CMK (cell line): ENCODE data around the gene CENPV.

Experiments
- DNase-seq: peaks from one replicate; pipeline ENCODE4 v3.0.0-alpha.2; 2010; ENCODE audit warnings: low read depth

The CENPV gene

DNA sequence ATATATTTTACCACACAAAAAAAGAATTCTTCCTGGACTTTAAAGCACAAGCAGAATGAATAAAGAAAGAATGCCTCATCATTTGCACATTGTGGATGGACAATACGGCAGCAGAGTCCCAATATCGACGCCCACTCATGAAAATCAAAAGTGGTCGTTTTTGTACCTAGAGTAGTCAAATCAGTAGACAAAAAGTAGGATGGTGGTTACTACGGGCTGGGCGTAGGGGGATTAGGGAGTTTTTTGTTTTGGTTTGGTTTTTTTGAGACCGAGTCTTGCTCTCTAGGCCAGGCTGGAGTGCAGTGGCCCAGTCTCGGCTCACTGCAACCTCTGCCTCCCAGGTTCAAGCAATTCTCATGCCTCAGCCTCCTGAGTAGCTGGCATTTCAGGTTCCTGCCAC, 8.6 kb upstream of the CENPV start:
- DNase-seq = no peak

DNA sequence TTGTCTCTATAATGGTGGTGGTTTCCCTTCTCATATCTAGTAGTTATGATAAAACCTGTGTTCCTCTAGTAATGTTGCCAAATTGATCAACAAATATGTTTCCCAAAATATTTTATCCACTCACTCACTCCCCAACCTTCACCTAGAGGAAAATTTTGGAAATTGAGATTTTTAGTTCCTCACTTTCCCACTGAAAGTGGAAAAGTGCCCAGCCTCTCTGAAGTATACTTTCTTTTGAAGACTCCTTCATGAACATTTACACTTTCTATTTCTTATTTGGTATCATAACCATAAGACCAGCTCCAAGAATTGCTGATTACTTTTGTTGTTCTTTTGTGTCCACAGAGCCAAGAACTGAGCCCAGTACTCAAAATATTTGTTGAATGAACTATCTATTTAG, 5.1 kb upstream of the CENPV start:
- DNase-seq = no peak

DNA sequence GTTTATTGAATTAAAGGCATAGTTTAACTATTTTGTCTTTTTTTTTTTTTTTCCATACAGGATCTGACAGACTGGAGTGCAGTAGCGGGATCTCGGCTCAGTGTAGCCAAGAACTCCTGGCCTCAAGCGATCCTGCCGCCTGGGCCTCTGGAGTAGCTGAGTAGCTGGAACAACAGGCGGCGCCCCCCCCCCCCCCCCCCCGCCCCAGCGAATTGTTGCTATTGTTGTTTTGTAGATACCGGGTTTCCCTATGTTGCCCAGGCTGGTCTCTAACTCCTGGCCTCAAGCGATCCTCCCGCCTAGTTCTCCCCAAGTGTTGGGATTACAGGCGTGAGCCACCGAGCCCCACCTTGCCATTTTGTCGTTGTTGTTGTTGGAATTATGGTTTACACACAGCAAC, 1.3 kb upstream of the CENPV start:
- no peak for DNase-seq

DNA sequence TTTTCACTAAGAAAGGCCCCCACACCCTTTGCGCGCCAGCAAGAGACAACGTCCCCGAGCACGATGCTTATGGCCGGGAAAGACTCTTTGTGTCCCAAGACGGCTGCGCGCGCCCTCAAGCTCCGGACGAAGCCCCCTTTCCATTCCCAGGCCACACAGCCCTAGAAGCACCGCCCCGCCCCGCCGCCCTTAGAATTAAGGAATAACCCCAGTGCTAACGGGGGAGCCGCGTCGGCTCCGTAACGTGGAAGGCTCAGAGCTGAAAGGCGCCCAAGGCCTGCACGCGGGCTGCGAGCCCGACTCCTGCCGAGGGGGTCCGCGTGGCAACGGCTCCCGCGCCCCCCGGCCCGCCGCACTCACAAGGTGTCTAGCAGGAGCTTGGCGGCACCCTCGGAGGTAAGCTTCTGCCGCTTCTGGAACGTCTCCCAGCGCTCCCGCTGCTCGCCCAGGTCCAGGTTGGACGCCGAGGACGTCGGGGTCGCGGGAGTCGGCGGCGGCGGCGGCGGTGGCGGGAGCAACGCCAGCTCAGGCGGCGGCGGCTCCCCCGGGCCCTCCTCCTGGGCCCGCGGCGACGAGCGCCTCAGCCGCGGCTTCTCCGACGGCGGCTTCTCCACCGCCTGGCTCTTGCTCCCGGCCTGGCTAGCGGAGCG, 477 bp downstream of the CENPV start:
- DNase-seq = no peak

DNA sequence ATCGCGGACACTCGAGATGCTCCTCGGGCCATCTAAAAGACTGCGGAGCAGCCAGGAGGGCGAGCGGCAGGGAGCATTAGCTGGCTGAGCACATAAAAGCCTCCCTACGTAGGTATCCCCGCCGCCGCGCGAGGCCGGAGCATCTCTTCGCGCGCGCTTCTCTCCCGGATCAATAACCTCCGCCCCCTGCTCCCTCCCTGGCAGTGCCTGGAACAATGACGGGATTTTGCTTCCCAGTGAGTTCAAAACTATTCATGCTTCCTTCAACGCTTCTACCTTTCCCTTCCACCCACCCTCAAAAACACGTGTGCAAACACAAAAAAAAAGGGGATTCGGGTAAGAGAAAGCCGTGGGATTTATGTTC, 984 bp downstream of the CENPV start:
- DNase-seq = no peak

DNA sequence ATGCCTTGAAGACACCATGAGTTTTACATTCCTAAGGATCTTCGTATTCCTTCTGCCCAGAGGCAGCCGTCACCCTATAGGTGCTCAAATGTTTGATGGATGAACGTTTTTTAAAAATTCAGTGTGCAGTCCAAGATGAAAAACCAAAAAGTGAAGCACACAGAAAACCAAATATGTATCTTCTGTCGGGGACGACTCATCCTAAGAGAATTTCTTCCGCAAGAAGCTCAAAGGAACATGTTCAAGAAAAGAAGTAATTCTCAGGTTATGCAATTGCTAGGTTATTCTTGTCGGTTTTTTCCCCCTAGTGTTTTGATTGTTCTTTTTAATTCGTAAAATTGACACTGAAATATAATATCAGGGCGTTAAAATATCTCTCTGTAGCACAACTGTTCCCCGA, 1.4 kb downstream of the CENPV start:
- no peak for DNase-seq

DNA sequence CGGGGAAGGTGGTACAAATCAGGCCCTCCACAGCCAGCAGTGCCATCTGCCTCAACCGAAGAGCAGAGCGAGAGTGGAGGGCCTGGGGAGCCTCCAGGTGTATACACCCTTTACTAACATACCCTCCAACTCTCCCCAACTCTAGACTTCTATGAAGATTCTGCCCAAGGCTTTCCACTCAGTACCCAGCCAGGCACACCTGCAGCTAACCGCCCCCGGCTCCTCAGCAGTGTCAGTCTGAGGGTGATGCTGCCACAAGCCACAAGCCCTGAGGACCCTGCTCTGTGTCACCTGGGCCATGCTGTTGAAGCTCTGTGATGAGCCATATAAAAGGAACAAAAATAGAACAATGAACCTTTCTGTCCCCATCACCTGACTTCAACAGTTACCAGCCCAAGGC, 3.8 kb downstream of the CENPV start:
- no peak for DNase-seq

DNA sequence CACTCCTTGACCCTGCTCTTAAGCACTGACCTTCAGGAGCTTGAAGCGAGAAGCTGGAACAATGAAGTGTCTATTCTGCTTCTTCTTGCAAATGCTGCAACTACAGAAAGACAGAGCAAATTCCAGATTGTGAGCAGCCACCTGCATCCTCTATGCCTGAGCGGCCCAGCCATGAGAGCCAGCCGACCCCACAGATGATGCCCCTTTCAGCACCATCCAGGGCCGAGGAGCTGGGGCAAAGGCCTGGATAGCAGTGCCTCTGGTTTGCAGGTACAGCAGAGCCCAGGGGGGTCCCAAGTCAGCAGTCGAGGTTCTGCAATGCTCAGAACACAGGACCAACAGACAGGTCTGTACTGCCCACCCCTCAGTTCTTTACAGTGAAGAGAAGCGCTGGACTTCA, 4.7 kb downstream of the CENPV start:
- no peak for DNase-seq

DNA sequence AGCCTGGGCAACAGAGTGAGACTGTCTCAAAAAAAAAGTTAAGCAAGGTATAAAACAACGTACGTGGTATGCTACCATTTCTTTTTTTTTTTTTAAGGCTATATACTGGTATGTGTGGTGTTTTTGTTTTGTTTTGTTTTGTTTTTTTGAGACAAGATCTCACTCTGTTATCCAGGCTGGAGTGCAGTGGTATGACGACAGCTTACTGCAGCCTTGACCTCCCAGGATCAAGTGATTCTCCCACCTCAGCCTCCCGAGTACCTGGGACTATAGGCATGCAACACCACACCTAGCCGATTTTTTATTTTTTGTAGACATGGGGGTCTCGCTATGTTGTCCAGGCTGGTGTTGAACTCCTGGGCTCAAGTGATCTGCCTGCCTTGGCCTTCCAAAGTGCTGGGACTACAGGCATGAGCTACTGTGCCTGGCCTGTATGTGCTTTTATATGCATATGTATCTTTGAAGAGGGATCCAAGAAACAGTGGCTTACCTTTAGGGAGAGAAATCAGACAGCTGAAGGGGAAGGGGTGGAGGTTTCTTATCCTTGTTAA, 6.5 kb downstream of the CENPV start:
- no peak for DNase-seq

DNA sequence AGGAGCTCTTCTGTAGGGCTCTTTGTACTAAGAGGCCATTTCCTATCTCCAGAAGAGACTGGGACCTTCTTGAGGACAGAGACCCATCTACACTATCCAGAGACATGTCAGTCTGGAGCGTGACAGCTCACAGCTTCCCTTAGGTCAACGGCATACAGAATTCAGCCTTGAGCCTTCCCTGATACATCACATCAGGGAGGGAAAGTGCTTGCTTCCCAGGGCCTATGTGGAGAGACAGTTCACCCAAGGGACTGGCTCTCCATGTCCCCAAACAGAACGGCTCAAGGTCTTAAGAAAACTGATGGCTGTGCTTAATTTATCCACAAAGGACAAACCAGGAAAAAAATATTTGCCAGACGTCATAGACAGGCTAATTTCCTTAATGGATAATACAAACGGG, 7.7 kb downstream of the CENPV start:
- no peak for DNase-seq

DNA sequence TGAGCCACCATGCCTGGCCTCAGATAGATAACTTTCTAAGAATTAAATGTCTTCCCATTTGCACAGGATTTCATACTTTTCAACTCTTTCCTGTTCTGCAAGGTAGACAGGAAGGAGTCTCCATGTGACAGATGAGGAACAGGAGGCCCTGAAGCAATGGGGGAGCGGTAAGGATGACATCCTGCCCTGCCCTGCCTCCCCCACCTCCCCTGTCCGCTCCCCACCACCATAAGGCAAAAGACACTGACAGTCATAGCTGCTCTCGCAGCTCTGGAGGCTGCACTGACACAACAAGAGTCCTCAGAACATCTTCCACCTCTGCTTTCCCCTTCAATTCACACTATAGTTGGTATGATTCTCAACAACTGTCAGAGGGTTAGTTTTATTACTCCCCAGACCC, 9.7 kb downstream of the CENPV start:
- no peak for DNase-seq

DNA sequence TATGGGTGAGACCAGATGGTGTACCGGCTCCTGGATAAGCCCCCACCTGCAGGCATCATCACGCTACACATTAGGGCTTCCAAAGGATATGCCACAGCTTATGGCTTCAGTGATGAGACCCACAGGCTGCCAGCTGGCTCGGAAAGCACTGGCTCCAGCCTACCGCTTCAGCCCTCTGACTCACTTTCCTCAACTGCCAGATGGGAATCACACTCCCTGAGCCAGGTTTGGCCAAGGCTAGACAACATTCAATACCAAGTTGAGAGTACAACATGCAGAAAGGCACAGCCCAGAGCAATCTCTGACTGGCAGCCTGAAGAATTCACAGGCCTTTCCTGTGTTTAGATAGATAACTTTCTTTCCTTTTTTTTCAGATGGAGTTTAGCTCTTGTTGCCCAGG, 10.3 kb downstream of the CENPV start:
- DNase-seq = no peak

DNA sequence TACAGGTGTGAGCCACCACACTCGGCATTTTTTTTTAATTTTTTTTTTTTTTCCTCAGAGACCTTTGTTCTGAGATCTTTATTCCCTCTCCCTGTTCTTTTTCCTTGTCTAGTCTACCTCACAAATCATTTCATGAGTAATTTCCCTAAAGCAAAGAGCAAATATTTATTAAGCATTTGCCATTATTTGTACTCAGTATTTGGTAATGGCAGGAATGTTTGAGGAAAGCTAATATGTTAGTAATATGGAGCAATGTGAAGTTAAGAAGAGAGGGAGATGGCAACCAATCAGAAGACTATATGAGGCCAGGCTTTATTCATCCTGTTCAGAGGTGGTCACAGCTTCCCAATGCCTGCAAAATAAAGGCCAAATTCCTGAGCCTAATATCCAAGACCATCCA, 13.3 kb downstream of the CENPV start:
- DNase-seq = no peak

DNA sequence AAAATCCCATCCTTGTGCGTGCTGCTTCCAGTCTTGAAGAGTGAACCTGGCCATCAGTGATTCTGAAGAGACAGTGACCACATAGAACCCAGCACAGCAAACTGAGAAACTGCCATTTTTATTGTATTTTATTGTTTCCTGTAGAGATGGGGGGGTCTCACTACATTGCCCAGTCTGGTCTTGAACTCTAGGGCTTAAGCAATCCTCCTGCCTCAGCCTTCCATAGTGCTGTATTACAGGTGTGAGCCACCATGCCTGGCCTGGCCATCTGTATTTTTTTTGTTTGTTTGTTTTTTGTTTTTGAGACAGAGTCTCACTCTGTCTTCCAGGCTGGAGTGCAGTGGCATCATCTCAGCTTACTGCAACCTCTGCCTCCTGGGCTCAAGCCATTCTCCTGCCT, 13.9 kb downstream of the CENPV start:
- no peak for DNase-seq

DNA sequence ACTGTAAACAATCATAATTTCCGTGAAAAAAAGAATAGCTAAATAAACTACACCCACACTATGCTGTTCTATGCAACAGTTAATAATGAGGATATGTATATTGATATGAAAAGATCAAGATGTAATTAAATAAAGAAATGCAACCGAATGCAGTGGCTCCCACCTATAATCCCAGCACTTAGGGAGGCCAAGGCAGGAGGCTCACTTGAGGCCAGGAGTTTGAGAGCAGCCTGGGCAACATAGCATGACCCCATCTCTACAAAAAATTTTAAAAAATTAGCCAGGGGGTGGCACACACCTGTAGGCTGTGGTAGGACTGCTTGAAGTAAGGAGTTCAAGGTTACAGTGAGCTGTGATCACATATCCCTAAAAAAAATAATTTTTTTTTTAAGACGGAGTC, 14.9 kb downstream of the CENPV start:
- no peak for DNase-seq

DNA sequence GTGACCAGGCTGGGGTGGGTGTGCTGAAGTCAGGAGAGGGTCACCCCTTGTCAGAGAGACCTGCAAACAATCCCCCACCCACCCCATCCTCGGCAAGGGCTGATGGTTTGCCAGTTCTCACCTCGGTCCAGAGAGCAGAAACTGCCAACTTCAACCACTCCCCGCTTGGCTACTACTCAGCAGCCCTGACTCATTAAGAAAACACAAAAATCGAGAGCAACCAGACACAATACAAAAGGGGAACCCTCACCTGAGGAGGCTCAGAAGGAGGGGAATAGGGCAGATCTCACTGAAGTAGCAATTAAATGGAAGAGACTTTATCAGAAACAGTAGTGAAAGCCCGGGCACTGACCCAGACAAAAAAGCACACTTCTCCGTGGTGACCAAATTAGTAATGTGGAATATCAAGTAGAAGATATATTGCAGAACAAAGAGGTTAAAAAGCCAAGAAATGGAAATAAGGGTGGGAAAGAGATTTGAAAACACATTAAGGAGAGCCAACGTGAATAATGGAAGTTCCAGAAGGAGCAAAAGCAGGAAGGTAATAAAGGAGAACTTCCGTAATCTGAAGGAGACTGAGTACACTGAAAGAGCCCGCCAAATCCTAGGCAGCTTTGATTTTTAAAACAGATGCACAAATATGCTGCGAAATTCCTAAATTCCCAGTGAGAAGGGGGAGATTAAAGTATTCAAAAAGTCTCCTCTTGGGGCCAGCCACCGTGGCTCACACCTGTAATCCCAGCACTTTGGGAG, 23.6 kb downstream of the CENPV start:
- no peak for DNase-seq

DNA sequence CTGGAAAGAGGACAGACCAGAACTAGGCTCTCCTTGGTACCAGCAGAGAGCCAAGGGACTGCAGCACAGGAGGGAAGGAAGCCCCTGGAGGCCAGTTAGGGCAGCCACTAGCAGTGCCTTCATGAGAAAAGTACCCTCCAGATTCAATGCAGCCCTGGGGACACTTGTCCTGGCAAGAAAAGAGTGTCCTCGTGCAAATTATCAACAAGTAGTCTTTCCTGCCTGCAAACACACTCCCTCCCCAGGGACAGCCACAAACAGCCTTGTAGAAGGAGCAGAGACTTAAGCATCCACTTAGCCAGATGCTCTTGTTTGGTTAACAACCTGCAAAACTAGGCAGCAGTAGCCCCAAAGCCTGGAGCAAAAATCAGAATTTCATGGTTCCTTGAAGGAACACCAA, 24.3 kb downstream of the CENPV start:
- DNase-seq = no peak

DNA sequence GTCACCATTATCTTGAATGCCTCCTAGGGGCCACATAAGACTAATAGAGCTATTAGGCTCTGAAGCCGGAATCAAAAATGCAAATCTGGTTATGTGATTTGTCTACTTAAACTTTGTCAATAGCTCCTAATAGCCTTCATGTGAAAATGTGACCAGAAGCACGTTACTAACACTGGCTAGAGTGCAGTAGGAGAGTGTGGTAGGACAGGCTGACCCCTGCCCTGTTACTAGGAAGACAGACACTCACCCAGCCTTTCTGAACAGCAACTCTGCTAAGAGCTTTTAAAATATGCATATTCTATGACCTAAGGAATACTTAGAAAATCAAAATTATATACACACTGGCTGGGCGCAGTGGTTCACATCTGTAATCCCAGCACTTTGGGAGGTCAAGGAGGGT, 26.3 kb downstream of the CENPV start:
- DNase-seq = no peak

DNA sequence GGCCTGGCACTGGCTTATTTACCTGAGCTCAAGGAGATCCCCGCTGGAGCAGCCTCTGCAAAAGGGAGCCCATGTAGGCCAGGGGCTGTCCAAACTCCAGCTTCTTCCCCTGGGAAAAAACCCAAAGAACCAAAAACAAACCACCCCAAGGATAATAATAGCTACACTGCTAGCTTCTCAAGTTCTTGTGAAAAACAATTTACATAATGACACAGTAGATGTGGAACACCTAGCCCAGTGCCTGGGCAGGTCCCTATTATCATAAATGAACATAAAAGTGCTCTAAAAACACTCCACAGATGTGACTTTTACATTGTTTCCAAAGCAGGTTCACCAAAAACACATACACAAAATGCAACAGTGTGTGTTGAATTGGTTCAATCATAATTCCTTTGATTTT, 27.3 kb downstream of the CENPV start:
- DNase-seq = no peak

DNA sequence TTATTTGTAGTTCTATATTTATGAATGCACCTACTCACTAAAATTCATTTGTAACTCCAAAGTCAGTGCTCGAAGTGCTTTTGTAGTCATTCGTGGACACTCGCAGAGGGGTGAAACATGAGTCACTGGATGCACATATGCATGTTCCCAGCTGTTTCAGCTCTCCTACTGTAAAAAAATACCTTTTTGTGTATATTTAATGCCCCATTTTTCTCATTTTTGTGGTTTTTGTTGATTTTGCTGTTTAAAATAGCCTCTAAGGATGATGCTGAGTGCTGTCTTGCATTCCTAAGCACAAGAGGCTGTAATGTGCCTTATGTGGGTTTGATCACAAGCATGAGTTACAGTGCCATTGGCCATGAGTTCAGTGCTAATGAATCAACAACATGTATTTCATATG, 30.6 kb downstream of the CENPV start:
- DNase-seq = no peak

DNA sequence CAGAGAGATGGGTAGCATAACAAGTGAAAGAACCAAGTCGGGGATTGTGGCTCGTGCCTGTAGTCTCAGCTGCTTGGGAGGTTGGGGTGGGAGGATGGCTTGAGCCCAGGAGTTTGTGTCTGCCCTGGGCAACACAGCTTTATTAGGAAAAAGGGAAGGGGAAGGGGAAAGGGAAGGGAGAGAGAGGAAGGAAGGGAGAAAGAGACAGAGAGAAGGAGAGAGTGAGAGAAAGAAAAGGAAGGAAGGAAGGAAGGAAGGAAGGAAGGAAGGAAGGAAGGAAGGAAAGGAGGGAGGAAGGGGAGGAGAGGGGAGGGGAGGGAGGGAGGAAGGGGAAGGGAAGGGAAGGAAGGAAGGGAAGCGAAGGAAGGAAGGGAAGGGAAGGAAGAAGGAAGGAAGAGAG, 33.3 kb downstream of the CENPV start:
- DNase-seq = no peak

DNA sequence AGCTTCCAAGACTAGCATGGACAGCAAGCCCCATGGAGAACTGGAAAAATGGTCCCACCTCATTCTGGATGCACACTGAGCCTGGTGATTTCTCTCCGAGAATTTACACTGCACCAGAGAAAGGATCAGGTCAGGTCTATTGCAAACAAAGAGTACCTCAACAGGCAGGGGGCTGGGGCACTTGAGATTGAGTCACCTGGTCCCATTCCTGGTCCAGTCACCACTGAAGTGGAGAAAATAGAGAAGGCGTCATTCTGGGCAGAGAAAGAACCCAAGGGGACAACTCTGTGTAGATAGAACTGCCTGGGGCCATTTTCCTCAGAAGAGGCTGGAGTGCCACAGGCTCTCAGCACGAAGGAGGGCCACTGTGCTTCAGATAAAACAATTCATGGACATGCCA, 38.4 kb downstream of the CENPV start:
- DNase-seq = no peak

DNA sequence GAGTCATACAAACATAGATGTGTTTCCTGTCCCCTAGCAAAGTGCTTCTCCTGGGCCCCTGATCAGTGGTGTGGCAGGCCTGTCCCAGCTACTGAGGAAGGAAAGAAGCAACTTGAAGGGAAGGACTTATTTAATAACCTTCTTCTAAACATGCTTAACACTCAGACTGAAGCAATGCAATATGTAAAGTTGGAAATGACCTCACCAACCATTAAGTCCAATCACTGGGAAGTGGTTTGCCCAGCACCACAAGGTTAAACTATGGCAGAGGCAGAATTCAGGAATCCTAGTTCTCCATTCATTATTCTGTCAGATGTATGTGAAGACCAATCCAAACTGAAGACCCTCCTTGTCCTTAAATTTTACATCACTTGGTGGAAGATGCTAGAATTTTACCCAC, 39.1 kb downstream of the CENPV start:
- no peak for DNase-seq
